ENCODE data around the gene KLRB1. TPM values are rescaled to one million over a fixed set of nuclear protein-coding genes. Genes with fewer than 3 reads are reported as not detected.

Gene KLRB1
- total RNA-seq, 1 experiment from 2014 or later = not detected

GRCh38 chr12:9643266-9643660, 35.5 kb upstream of the KLRB1 start:
- Histone ChIP-seq H3K27ac (ENCODE audit: low read length) (no peak overlapping the region), H3K4me3 (ENCODE audit: low read length) (no peak overlapping the region), H3F3A (ENCODE audit: low read length, unreplicated experiment) (no peaks in the 10 kb centered on the region), H3K9me2 (replicated peaks; ENCODE audit: low read length) (no peaks in the 10 kb centered on the region), H3K9me3 (ENCODE audit: low read length) (no peaks in the 10 kb centered on the region), H3K36me3 (ENCODE audit: low read depth, low read length) (no peaks in the 10 kb centered on the region), H3K4me1 (ENCODE audit: insufficient read depth, low read length) (peaks cover 16% of the 10 kb centered on the region), H2AFZ (ENCODE audit: low read length) (no peak overlapping the region), H3K79me2 (ENCODE audit: low read length) (no peaks in the 10 kb centered on the region), H3K4me2 (ENCODE audit: low read length) (no peak overlapping the region), H3K27me3 (ENCODE audit: low read length) (no peaks in the 10 kb centered on the region), H4K20me1 (ENCODE audit: low read length) (no peaks in the 10 kb centered on the region), H3K9ac (ENCODE audit: low read length) (no peak overlapping the region)
- ATAC-seq (no peak), DNase-seq (no peak)
- BruUV-seq (replicated peaks) = no TSS peak
- TF ChIP-seq CTCF (conservative IDR thresholded peaks at IDR 0.05; ENCODE audit: low read depth, low read length) = no peak
- TF ChIP-seq EZH2 (IDR thresholded peaks at IDR 0.05; ENCODE audit: low read length, unreplicated experiment) = no peak
- no peak for TF ChIP-seq EZH2phosphoT487 (IDR thresholded peaks at IDR 0.05; ENCODE audit: borderline replicate concordance, low read length)
- ChIA-PET CTCF (no interaction called here), POLR2A (ENCODE audit: unreplicated experiment) (no interaction called here)
- intact Hi-C loops (cut with micrococcal nuclease) = no loop called here

- intact Hi-C loops (cut with micrococcal nuclease) = no loop called here
- CTCF ChIA-PET = no interaction called here
Observed at GRCh38 chr12:9642606-9643265, 35.0 kb upstream of the KLRB1 start.

More at GRCh38 chr12:9642606-9643265, 35.0 kb upstream of the KLRB1 start:
- no peaks in the 10 kb centered on the region for H3K36me3 ChIP-seq (ENCODE audit: low read depth, low read length)
- POLR2A ChIA-PET (ENCODE audit: unreplicated experiment) = no interaction called here
- TF ChIP-seq EZH2phosphoT487 (IDR thresholded peaks at IDR 0.05; ENCODE audit: borderline replicate concordance, low read length) = no peak
- no peak for TF ChIP-seq CTCF (conservative IDR thresholded peaks at IDR 0.05; ENCODE audit: low read depth, low read length)
- TF ChIP-seq EZH2 (IDR thresholded peaks at IDR 0.05; ENCODE audit: low read length, unreplicated experiment) = no peak
- H4K20me1 ChIP-seq (ENCODE audit: low read length) = no peaks in the 10 kb centered on the region
- H3K9ac ChIP-seq (ENCODE audit: low read length) = no peak overlapping the region
- ATAC-seq (no peak), DNase-seq (no peak)
- no peaks in the 10 kb centered on the region for H3K27me3 ChIP-seq (ENCODE audit: low read length)
- no peak overlapping the region for H3K4me2 ChIP-seq (ENCODE audit: low read length)
- no peak overlapping the region for H3K4me3 ChIP-seq (ENCODE audit: low read length)
- H2AFZ ChIP-seq (ENCODE audit: low read length) = no peak overlapping the region
- H3K9me3 ChIP-seq (ENCODE audit: low read length) = no peaks in the 10 kb centered on the region
- H3F3A ChIP-seq (ENCODE audit: low read length, unreplicated experiment) = no peaks in the 10 kb centered on the region
- H3K4me1 ChIP-seq (ENCODE audit: insufficient read depth, low read length) = peaks cover 16% of the 10 kb centered on the region
- no TSS peak for BruUV-seq (replicated peaks)
- H3K9me2 ChIP-seq (replicated peaks; ENCODE audit: low read length) = no peaks in the 10 kb centered on the region
- no peaks in the 10 kb centered on the region for H3K79me2 ChIP-seq (ENCODE audit: low read length)
- no peak overlapping the region for H3K27ac ChIP-seq (ENCODE audit: low read length)

All from PC-3 (cell line).